ENCODE data around the gene WDR7.

Gene WDR7

DNA sequence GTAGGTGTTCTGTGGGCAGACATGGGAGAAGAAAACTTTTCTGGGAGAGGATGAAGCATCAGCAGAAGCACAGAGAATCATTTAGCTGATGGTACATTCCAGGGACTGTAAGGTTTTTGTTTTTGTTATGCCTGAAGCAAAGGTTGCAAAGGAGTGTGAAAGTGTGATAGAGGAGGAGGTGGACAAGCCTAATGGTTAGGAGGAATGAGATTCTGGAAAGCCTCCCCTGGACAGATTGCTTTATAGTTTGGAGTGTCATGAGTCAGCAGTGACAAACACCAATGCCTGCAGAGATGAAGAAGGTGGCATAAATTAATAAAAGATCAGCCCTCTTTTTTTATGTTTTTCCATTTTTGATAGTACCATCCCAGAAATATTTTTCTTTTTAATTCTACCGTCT is 324.1 kb downstream of the WDR7 start:
- TF ChIP-seq, protein P1, sequence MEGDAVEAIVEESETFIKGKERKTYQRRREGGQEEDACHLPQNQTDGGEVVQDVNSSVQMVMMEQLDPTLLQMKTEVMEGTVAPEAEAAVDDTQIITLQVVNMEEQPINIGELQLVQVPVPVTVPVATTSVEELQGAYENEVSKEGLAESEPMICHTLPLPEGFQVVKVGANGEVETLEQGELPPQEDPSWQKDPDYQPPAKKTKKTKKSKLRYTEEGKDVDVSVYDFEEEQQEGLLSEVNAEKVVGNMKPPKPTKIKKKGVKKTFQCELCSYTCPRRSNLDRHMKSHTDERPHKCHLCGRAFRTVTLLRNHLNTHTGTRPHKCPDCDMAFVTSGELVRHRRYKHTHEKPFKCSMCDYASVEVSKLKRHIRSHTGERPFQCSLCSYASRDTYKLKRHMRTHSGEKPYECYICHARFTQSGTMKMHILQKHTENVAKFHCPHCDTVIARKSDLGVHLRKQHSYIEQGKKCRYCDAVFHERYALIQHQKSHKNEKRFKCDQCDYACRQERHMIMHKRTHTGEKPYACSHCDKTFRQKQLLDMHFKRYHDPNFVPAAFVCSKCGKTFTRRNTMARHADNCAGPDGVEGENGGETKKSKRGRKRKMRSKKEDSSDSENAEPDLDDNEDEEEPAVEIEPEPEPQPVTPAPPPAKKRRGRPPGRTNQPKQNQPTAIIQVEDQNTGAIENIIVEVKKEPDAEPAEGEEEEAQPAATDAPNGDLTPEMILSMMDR (conservative IDR thresholded peaks at IDR 0.05; ENCODE audit: low read length): no peak
- no peak for DNase-seq (ENCODE audit: low read depth)

DNA sequence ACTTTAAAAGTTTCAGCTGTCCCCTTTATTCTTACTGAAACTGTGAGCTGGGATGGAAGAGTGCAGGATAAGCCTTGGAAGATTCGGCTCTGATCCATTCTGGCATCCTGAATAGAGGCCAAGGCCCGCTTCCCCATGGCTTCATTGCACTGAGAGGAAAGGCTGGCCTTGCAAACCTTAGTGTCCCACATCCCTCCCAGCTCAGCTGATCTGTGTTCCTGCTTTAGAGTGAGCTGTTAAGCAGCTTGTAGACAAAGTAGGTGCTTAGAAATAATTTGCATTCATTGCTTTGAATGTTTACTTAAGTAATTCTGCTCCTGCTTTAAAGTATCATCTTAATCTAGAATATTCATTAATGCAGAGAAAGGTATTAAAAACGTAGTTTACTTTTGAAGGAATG is 326.1 kb downstream of the WDR7 start:
- no peak overlapping the region for H3K4me3 ChIP-seq (ENCODE audit: low read length)
- TF ChIP-seq, protein P1 (conservative IDR thresholded peaks at IDR 0.05; ENCODE audit: low read length): no peak
- DNase-seq (ENCODE audit: low read depth): no peak

More for the DNA sequence above, 324.1 kb downstream of the WDR7 start:
- no peak overlapping the region for H3K4me3 ChIP-seq (ENCODE audit: low read length)

DNA sequence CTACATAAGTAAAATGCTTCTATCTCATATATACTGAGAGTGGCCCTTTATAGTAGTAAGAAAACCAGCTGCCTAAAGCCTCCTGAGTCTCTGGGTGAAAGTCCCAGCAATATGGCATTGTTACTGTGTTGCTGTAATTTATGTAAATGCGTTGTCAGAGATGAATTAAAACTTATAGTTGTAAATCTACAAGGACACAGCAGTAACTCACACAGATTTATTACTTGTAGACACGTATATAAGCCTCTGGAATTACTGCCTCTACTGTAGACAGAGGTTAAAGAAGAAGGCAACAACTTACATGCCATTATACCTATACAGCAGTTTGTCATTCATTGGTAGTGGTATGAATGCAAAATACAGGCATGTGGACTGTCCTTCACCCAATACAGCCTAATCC is 326.6 kb downstream of the WDR7 start:
- no peak for DNase-seq (ENCODE audit: low read depth)
- TF ChIP-seq, protein P1 (conservative IDR thresholded peaks at IDR 0.05; ENCODE audit: low read length): no peak
- no peak overlapping the region for H3K4me3 ChIP-seq (ENCODE audit: low read length)

DNA sequence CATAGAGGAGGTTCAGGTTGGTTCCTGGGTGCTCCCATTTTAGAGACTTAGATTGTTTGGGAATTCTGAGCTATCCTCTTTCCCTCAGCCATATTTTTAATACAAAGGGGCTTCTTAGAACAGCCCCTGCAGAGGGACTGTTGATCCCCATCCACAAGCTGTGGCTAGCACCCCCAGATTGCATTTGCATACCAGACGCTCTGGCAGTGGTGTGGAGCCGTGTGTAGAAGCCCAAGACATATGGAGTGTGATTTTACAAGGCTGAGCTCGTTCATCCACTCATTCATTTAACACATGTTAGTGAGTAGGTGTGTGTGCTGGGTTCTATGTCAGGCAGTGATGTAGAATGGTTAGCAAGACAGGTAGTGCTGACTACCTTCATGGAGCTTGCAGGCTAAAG is 329.0 kb downstream of the WDR7 start:
- H3K4me3 ChIP-seq (ENCODE audit: low read length): no peak overlapping the region
- DNase-seq (ENCODE audit: low read depth): no peak
- TF ChIP-seq, protein P1 (conservative IDR thresholded peaks at IDR 0.05; ENCODE audit: low read length): no peak

DNA sequence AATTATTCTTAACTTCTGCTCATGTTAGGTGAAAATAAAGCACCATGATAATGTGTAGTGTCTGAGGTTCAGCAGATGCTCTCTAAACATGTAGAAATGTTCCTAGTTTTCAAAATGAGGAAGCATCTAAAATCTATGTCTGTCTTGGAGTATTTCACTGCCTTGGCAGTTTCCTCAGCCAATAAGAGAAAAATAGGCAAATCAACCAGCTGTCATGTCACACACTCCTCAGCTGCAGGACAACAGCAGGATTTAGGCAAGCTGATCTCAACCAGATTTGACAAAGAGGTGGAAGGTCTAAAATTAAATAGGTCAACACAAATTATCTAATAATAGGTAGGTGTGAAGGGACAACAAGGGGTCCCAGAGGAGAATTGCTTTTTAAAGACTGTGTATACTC is 331.6 kb downstream of the WDR7 start:
- H3K4me3 ChIP-seq (ENCODE audit: low read length): no peak overlapping the region
- TF ChIP-seq, protein P1 (conservative IDR thresholded peaks at IDR 0.05; ENCODE audit: low read length): no peak
- DNase-seq (ENCODE audit: low read depth): no peak

DNA sequence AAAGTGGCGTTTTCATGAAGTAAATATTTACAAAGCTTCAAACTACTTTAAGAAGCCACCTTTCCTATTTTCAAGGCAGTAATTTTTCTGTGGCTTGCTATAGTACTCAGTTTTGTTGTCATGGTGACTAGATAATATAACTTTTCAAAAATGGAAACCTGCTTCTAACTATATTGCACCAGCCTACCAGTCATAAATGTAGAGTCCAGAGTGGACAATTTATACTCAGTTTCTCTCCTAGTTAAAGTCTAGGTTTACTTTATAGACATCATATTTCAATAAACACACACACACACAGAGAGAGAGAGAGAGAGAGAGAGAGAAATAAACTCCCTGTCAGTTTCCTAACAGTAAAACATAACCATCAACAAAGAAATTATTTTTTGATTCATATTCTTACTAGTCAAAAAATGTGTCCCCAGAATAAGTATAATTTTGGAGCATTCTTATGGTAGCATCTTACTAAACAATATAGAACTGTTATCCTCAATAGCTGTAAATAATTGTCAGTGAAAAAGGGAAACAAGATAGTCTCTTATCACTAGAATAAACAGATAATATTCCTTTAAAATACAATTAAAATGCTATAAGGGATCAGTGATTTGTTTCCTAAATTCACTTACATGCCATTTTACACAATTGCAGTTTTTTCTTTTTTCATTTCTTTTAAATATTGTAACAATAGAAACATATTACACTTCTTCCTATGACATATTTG is 332.3 kb downstream of the WDR7 start:
- no peak overlapping the region for H3K4me3 ChIP-seq (ENCODE audit: low read length)
- TF ChIP-seq, protein P1 (conservative IDR thresholded peaks at IDR 0.05; ENCODE audit: low read length): no peak
- no peak for DNase-seq (ENCODE audit: low read depth)

DNA sequence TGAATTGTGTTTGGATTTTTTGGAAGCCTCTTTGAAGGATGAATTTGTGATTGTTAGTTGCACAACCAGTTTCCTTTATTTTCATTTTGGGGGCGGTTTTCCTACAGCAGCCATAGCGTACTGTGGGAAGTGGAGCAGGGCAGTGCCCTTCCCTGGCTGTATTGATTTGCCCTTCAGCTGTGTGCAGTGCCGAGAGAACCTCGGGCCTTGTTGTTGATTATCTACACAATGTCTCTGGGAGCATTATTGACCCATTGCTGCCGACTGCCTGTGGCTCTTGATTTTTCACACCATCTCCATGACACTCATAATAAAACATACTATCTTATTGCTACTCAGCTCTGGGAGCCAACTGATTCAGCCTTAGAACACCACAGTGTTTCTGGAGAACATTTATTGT is 333.6 kb downstream of the WDR7 start:
- DNase-seq (ENCODE audit: low read depth): no peak
- TF ChIP-seq, protein P1 (conservative IDR thresholded peaks at IDR 0.05; ENCODE audit: low read length): no peak
- no peak overlapping the region for H3K4me3 ChIP-seq (ENCODE audit: low read length)

All from AG10803 (cell line).